Embryonic facial prominence (tissue), 1 donor: Measurements from ENCODE around the gene SOHLH1.
"Not testable (repeated sequence)": the region's sequence is repeated elsewhere in the genome, so short reads cannot be mapped to it uniquely, and the experiment has no call there.

Experiments
- DNase-seq: peaks from one replicate; pipeline ENCODE4 v3.0.0-alpha.2; 2016; ENCODE audit errors: extremely low spot score

Gene SOHLH1

GRCh38 chr9:135678236-135679017 is 20.9 kb downstream of the SOHLH1 start:
- no peak for DNase-seq

DNA sequence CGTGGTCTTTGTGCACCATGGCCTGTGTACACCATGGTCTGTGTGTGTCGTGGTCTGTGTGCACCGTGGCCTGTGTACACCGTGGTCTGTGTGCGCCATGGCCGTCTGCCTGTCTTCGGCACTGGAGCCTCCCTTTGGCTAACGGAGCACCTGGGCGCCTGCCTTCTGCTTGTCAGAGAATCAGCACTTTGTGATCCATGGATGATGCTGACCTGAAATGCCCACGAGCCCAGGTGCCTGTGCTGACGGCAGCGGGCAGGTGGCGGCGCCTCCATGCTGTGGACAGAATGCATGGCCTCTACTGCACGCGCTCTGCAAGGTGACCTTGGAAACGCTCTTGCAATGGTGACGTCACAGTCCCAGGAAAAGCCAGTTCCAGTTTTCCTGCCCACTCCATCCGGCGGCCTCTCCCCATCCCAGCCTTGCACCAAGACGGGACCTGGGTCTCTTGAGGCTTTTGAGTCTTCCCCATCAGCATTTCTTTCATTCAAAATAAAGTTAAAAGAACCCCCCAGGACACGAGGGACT is 21.6 kb downstream of the SOHLH1 start:
- DNase-seq = no peak

GRCh38 chr9:135676891-135677290 is 22.4 kb downstream of the SOHLH1 start:
- DNase-seq = no peak

DNA sequence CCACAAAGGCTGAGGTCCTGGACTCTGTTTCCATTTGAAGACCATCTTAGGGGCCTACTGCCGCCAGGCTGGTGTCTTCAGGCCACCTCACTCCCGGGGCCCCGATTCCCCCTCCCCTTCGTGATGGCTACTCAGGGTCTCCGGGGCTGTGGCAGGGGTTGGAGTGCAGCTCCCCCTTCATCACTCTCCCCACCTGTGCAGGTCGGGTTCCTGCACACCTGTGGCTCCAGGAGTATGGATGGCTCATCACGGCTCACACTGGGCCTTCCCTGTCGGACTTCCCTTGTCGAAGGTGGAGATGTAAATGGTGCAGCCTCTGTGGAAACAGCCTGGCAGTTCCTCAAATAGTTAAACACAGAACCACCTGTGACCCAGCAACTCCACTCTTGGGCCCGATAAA is 24.3 kb downstream of the SOHLH1 start:
- no peak for DNase-seq

DNA sequence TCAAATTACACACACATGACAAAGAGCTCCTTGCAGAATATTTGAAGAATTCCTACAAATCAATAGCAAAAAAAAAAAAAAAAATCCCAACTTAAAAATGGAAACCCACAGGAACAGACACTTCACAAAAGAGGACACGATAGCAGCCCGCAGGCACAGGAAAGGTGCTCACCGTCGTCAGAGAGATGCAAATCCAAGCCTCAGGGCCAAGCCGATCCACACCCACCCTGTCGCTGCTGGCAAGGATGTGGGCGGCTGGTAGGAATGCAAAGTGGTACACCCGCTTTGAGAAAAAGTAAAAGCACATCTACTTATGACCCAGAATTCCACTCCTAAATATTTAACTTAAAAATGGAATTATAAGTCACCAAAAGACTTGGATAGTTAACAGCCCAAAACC is 25.3 kb downstream of the SOHLH1 start:
- DNase-seq = no peak

- not testable (repeated sequence) for DNase-seq
Observed at GRCh38 chr9:135672786-135673185, 26.5 kb downstream of the SOHLH1 start.

GRCh38 chr9:135671591-135672041 is 27.7 kb downstream of the SOHLH1 start:
- no peak for DNase-seq

- DNase-seq = no peak
Observed at GRCh38 chr9:135670721-135671590, 28.3 kb downstream of the SOHLH1 start.

GRCh38 chr9:135669616-135670285 is 29.5 kb downstream of the SOHLH1 start:
- no peak for DNase-seq

DNA sequence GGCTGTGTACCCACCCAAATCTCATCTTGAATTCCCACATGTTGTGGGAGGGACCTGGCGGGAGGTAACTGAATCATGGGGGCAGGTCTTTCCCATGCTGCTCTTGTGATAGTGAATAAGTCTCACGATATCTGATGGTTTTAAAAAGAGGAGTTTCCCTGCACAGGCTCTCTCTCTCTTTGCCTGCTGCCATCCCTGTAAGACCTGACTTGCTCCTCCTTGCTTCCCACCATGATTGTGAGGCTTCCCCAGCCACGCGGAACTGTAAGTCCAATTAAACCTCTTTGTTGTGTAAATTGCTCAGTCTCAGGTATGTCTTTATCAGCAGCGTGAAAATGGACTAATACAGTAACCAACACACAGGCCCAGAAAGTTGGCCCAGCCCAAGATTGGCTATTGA is 30.3 kb downstream of the SOHLH1 start:
- not testable (repeated sequence) for DNase-seq

GRCh38 chr9:135667463-135668001 is 31.7 kb downstream of the SOHLH1 start:
- no peak for DNase-seq

GRCh38 chr9:135666534-135667462 is 32.5 kb downstream of the SOHLH1 start:
- no peak for DNase-seq

GRCh38 chr9:135665795-135666189 is 33.5 kb downstream of the SOHLH1 start:
- DNase-seq = no peak

DNA sequence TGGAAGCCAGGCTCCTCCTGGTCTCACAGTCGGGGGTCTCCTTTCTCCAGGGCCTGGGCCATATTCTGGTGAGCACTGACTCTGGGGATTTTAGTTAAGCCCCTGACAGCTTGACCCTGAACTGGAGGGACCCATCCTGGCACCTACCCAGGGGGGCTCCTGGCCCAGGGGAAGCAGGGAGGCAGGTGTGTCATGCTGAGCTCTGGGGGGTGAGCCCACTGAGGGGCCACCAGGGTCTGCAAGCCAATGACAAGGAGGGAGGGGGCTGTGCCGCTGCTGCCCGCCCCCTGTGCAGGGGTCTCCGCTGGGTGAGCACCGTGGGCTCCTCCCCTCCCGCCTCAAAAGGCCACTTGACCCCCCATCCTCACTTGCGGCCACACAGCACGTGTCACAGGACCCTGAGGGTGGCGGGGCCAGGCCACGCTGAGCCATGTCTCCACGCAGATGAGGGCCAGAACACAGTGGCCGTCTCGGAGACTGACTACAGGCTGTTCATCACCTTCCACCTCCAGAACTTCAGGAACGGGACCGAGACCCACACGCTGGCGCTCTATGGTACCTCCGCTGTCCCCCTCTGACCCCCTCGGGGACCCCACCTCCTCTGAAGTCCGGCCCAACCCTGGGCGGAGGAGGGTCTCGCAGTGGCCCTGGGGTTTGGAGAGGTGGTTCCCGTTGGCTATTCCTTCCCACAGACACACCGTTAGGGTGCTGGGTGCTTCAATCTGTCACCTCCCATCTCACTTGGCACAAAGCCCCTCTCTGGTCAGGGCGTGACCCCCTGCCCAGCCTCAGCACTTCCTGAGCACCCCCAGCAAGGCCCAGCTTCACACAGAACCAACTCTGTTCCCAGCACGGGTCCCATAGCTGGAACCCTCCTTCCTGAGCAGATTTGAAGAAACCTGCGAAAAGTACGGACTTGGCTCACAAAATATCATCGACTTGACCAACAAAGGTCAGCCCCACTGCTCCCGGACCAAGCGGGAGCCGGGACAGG is 34.2 kb downstream of the SOHLH1 start:
- DNase-seq = no peak

DNA sequence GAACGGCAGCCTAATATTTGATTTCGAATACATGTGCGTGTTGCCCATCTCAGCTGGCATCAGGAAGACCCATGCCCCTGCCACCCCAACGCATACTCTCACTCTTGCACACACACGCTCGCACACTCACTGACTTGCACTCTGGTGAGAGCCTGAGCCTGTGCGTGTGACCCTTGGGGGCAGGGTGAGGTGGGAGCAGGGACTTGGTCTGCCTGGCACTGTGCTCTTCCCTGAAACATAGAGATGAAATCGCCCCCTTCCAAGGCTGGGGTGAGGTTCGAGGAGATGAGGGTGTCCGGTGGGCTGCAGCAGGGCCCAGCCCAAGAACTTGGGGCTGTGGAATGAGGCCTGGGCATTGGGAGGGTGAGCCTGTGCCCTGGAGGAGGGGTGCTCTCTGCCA is 35.0 kb downstream of the SOHLH1 start:
- no peak for DNase-seq

- DNase-seq = no peak
Observed at GRCh38 chr9:135663857-135664256, 35.4 kb downstream of the SOHLH1 start.

- DNase-seq = no peak
Observed at GRCh38 chr9:135663451-135663770, 35.9 kb downstream of the SOHLH1 start.

GRCh38 chr9:135662758-135663450 is 36.4 kb downstream of the SOHLH1 start, which contains the start of gene LCN9:
LCN9 (plus strand) TSS chr9:135663309; CDS start chr9:135663322, 13 bp downstream.
- DNase-seq = no peak
